Naive thymus-derived CD8-positive, alpha-beta T cell (primary cell): ENCODE data around the gene SYNDIG1. TPM values are rescaled to one million over a fixed set of nuclear protein-coding genes. Genes with fewer than 3 reads are reported as not detected.

Experiments used
- ATAC-seq, 2 donors: fragments of 150-1000 bp; cut with Tn5 transposase in 1 of 2; sonication (Bioruptor Pico), chemical (Tn5 transposase) in 1 of 2; 1 replicate in 1 of 2; 2 replicates in 1 of 2; pipeline ENCODE4 v1.10.0; 2021; ENCODE audit warnings: mild to moderate bottlenecking in 2 of 2, moderate library complexity in 2 of 2
- POLR2A ChIA-PET: fragments of 350-600 bp; sonication (Branson Sonifier 250); formaldehyde crosslinking; loops from one replicate; lab custom pipeline; 2021; ENCODE audit warnings: antibody characterized with exemption; lab: Charles Lee
- DNase-seq, 10 donors: peaks; one replicate each; pipeline versions ENCODE4 v3.0.0 to v3.0.0-alpha.2; 2020 to 2022
- H3K27ac Mint-ChIP-seq, 10 donors: one replicate each; pipeline ENCODE4 v1.8.0; 2020 to 2022; ENCODE audit warnings: mild to moderate bottlenecking in 10 of 10, mixed read lengths in 10 of 10, moderate library complexity in 4 of 10, inconsistent platforms in 1 of 10
- H3K27me3 Mint-ChIP-seq, 5 donors: one replicate each; pipeline ENCODE4 v1.8.0; 2021 to 2022; ENCODE audit warnings: mixed read lengths in 5 of 5
- H3K36me3 Mint-ChIP-seq, 3 donors: one replicate each; pipeline ENCODE4 v1.8.0; 2020 to 2022; ENCODE audit warnings: mixed read lengths in 3 of 3, mild to moderate bottlenecking in 2 of 3, inconsistent platforms in 1 of 3
- H3K4me1 Mint-ChIP-seq, 4 donors: one replicate each; pipeline ENCODE4 v1.8.0; 2021 to 2022; ENCODE audit warnings: mixed read lengths in 4 of 4
- H3K4me3 Mint-ChIP-seq, 10 donors: one replicate each; pipeline ENCODE4 v1.8.0; 2020 to 2022; ENCODE audit warnings: mild to moderate bottlenecking in 10 of 10, mixed read lengths in 10 of 10, moderate library complexity in 6 of 10, inconsistent platforms in 1 of 10
- H3K9me3 Mint-ChIP-seq, 9 donors: one replicate each; pipeline ENCODE4 v1.8.0; 2020 to 2022; ENCODE audit warnings: mixed read lengths in 9 of 9, mild to moderate bottlenecking in 3 of 9, inconsistent platforms in 1 of 9, moderate library complexity in 1 of 9
- polyA plus RNA-seq, 3 donors: library from polyadenylated mRNA; unstranded; fragments of 300-500 nt; fragmentation: Illumina TruSeq; gene quantifications; one replicate each; pipeline ENCODE4 v1.2.3, GENCODE V29; 2021
- total RNA-seq, 8 experiments: library from RNA in 2 of 8; stranded (reverse) in 2 of 8; gene quantifications; one replicate each; pipeline ENCODE4 v1.2.3 and lab custom pipeline; 2021 to 2026

Gene SYNDIG1
- total and polyA plus RNA-seq, 5 experiments from 2014 or later, result not detected

- Mint-ChIP-seq H3K9me3 (no peaks in the 10 kb centered on the region), H3K36me3 (no peaks in the 10 kb centered on the region), H3K4me3 (peak overlapping the region in 7 of 10 donors; percentile 6 to 56 (median 45)), H3K4me1 (peaks cover 5 to 18% (median 11%) of the 10 kb centered on the region in 4 donors), H3K27me3 (peaks cover 17 to 64% (median 38%) of the 10 kb centered on the region in 5 donors), H3K27ac (no peak overlapping the region)
- POLR2A ChIA-PET, result no interaction called here
- ATAC-seq (no peak), DNase-seq (no peak)
These were observed 871 bp upstream of the SYNDIG1 start for GRCh38 chr20:24468401-24469115.

- peak overlapping the region; percentile 36 to 83 (median 68) for H3K4me3 Mint-ChIP-seq
- no peak overlapping the region for H3K27ac Mint-ChIP-seq
- DNase-seq (no peak), ATAC-seq (no peak)
- H3K4me1 Mint-ChIP-seq, result peaks cover 5 to 18% (median 11%) of the 10 kb centered on the region in 4 donors
- H3K9me3 Mint-ChIP-seq, result no peaks in the 10 kb centered on the region
- H3K36me3 Mint-ChIP-seq, result no peaks in the 10 kb centered on the region
- H3K27me3 Mint-ChIP-seq, result peaks cover 21 to 71% (median 42%) of the 10 kb centered on the region in 5 donors
- POLR2A ChIA-PET, result no interaction called here
These were observed 691 bp downstream of the SYNDIG1 start for GRCh38 chr20:24469894-24470745.

GRCh38 chr20:24470746-24471582 lies 1.5 kb downstream of the SYNDIG1 start:
- H3K27ac Mint-ChIP-seq, result peak overlapping the region in 1 of 10 donors; percentile 46
- peak overlapping the region; percentile 43 to 83 (median 68) for H3K4me3 Mint-ChIP-seq
- ATAC-seq (no peak), DNase-seq (no peak)
- H3K36me3 Mint-ChIP-seq, result no peaks in the 10 kb centered on the region
- peaks cover 20 to 64% (median 45%) of the 10 kb centered on the region in 5 donors for H3K27me3 Mint-ChIP-seq
- POLR2A ChIA-PET, result no interaction called here
- peaks cover 5 to 18% (median 11%) of the 10 kb centered on the region in 4 donors for H3K4me1 Mint-ChIP-seq
- no peaks in the 10 kb centered on the region for H3K9me3 Mint-ChIP-seq

- no peaks in the 10 kb centered on the region for H3K9me3 Mint-ChIP-seq
- peaks cover 17 to 66% (median 42%) of the 10 kb centered on the region in 5 donors for H3K27me3 Mint-ChIP-seq
- DNase-seq, result no peak
- peaks cover 3 to 18% (median 11%) of the 10 kb centered on the region in 4 donors for H3K4me1 Mint-ChIP-seq
- POLR2A ChIA-PET, result no interaction called here
- no peak overlapping the region for H3K27ac Mint-ChIP-seq
- H3K4me3 Mint-ChIP-seq, result no peak overlapping the region
- H3K36me3 Mint-ChIP-seq, result no peaks in the 10 kb centered on the region
- no peak for ATAC-seq
These were observed 3.0 kb downstream of the SYNDIG1 start for GRCh38 chr20:24472426-24472825.

- H3K9me3 Mint-ChIP-seq, result no peaks in the 10 kb centered on the region
- POLR2A ChIA-PET, result no interaction called here
- no peak overlapping the region for H3K4me3 Mint-ChIP-seq
- H3K4me1 Mint-ChIP-seq, result peaks cover 3 to 17% (median 11%) of the 10 kb centered on the region in 4 donors
- no peaks in the 10 kb centered on the region for H3K36me3 Mint-ChIP-seq
- ATAC-seq, result no peak
- H3K27me3 Mint-ChIP-seq, result peaks cover 16 to 59% (median 33%) of the 10 kb centered on the region in 5 donors
- DNase-seq, result no peak
- no peak overlapping the region for H3K27ac Mint-ChIP-seq
These were observed 4.2 kb downstream of the SYNDIG1 start for GRCh38 chr20:24473435-24474223.

- Mint-ChIP-seq H3K9me3 (no peaks in the 10 kb centered on the region), H3K27ac (no peak overlapping the region), H3K36me3 (no peaks in the 10 kb centered on the region), H3K4me3 (no peak overlapping the region), H3K4me1 (no peaks in the 10 kb centered on the region), H3K27me3 (peaks cover 6 to 43% (median 13%) of the 10 kb centered on the region in 5 donors)
- DNase-seq (no peak), ATAC-seq (no peak)
- POLR2A ChIA-PET, result no interaction called here
These were observed 8.6 kb downstream of the SYNDIG1 start for GRCh38 chr20:24477831-24478547.

GRCh38 chr20:24478584-24478983 lies 9.2 kb downstream of the SYNDIG1 start:
- ATAC-seq (no peak), DNase-seq (no peak)
- Mint-ChIP-seq H3K27me3 (peaks cover 6 to 37% (median 9%) of the 10 kb centered on the region in 5 donors), H3K4me3 (no peak overlapping the region), H3K4me1 (peaks cover 0 to under 1% (median 0%) of the 10 kb centered on the region in 4 donors), H3K27ac (no peak overlapping the region), H3K9me3 (no peaks in the 10 kb centered on the region), H3K36me3 (no peaks in the 10 kb centered on the region)
- POLR2A ChIA-PET, result no interaction called here

GRCh38 chr20:24479106-24479505 lies 9.7 kb downstream of the SYNDIG1 start:
- POLR2A ChIA-PET, result no interaction called here
- peaks cover 3 to 32% (median 8%) of the 10 kb centered on the region in 5 donors for H3K27me3 Mint-ChIP-seq
- DNase-seq (no peak), ATAC-seq (no peak)
- peaks cover 0 to 1% (median 0%) of the 10 kb centered on the region in 4 donors for H3K4me1 Mint-ChIP-seq
- no peak overlapping the region for H3K27ac Mint-ChIP-seq
- H3K4me3 Mint-ChIP-seq, result no peak overlapping the region
- H3K36me3 Mint-ChIP-seq, result no peaks in the 10 kb centered on the region
- no peaks in the 10 kb centered on the region for H3K9me3 Mint-ChIP-seq

- ATAC-seq (no peak), DNase-seq (no peak)
- H3K27ac Mint-ChIP-seq, result no peak overlapping the region
- no peak overlapping the region for H3K4me3 Mint-ChIP-seq
- no peaks in the 10 kb centered on the region for H3K9me3 Mint-ChIP-seq
- H3K36me3 Mint-ChIP-seq, result no peaks in the 10 kb centered on the region
- H3K27me3 Mint-ChIP-seq, result peaks cover 1 to 27% (median 6%) of the 10 kb centered on the region in 5 donors
- POLR2A ChIA-PET, result no interaction called here
- H3K4me1 Mint-ChIP-seq, result peaks cover 0 to 1% (median 0%) of the 10 kb centered on the region in 4 donors
These were observed 10.2 kb downstream of the SYNDIG1 start for GRCh38 chr20:24479595-24479994.

GRCh38 chr20:24480509-24480908 lies 11.1 kb downstream of the SYNDIG1 start:
- H3K27ac Mint-ChIP-seq, result no peak overlapping the region
- DNase-seq, result no peak
- no peaks in the 10 kb centered on the region for H3K9me3 Mint-ChIP-seq
- POLR2A ChIA-PET, result no interaction called here
- no peaks in the 10 kb centered on the region for H3K36me3 Mint-ChIP-seq
- no peak for ATAC-seq
- H3K27me3 Mint-ChIP-seq, result peaks cover 1 to 20% (median 4%) of the 10 kb centered on the region in 5 donors
- peaks cover 0 to 1% (median 0%) of the 10 kb centered on the region in 4 donors for H3K4me1 Mint-ChIP-seq
- H3K4me3 Mint-ChIP-seq, result no peak overlapping the region

- Mint-ChIP-seq H3K27me3 (peaks cover 1 to 20% (median 4%) of the 10 kb centered on the region in 5 donors), H3K4me1 (peaks cover 0 to 6% (median 4%) of the 10 kb centered on the region in 4 donors), H3K4me3 (no peak overlapping the region), H3K27ac (no peak overlapping the region), H3K9me3 (no peaks in the 10 kb centered on the region), H3K36me3 (no peaks in the 10 kb centered on the region)
- ATAC-seq (no peak), DNase-seq (no peak)
- POLR2A ChIA-PET, result no interaction called here
These were observed 11.7 kb downstream of the SYNDIG1 start for GRCh38 chr20:24481173-24481572.
